ENCODE measurements around the gene FAM174B. TPM values are rescaled to one million over a fixed set of nuclear protein-coding genes. Genes with fewer than 3 reads are reported as not detected.

FAM174B gene
- total RNA-seq, 2 donors from 2014 or later, result 25.2 to 25.7 TPM

DNA sequence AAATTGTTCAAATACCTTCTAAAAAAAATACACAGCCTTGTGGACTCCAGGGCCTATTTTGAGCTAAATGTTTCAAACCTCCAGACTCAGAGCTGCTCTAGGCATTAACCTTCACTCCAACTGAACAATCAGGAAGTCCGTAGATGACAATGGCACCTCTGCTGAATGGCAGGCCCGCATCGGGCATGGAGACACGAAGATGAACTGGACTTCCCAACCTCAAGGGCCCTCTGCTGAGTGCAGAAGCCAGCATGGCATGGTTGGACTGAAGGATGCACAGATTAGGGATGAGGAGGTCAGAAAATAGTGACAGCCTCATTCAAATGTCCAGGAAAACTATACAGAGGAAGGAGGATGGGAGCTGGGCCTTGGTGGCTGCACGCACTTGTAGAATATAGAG is 2.2 kb downstream of the FAM174B start:
- H3K9ac ChIP-seq (ENCODE audit: low read depth in 2 of 2, low read length in 2 of 2), result no peak overlapping the region
- H3K9me3 ChIP-seq, result no peaks in the 10 kb centered on the region
- no peak overlapping the region for H3K27ac ChIP-seq
- no peaks in the 10 kb centered on the region for H3K4me1 ChIP-seq
- TF ChIP-seq, protein P1, sequence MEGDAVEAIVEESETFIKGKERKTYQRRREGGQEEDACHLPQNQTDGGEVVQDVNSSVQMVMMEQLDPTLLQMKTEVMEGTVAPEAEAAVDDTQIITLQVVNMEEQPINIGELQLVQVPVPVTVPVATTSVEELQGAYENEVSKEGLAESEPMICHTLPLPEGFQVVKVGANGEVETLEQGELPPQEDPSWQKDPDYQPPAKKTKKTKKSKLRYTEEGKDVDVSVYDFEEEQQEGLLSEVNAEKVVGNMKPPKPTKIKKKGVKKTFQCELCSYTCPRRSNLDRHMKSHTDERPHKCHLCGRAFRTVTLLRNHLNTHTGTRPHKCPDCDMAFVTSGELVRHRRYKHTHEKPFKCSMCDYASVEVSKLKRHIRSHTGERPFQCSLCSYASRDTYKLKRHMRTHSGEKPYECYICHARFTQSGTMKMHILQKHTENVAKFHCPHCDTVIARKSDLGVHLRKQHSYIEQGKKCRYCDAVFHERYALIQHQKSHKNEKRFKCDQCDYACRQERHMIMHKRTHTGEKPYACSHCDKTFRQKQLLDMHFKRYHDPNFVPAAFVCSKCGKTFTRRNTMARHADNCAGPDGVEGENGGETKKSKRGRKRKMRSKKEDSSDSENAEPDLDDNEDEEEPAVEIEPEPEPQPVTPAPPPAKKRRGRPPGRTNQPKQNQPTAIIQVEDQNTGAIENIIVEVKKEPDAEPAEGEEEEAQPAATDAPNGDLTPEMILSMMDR (IDR thresholded peaks at IDR 0.05), result no peak
- intact Hi-C loops (cut with DNase I), result no loop called here
- no peaks in the 10 kb centered on the region for H3K27me3 ChIP-seq
- H3K4me3 ChIP-seq, result no peak overlapping the region
- peak; percentile 16 for DNase-seq
- no peaks in the 10 kb centered on the region for H3K36me3 ChIP-seq

DNA sequence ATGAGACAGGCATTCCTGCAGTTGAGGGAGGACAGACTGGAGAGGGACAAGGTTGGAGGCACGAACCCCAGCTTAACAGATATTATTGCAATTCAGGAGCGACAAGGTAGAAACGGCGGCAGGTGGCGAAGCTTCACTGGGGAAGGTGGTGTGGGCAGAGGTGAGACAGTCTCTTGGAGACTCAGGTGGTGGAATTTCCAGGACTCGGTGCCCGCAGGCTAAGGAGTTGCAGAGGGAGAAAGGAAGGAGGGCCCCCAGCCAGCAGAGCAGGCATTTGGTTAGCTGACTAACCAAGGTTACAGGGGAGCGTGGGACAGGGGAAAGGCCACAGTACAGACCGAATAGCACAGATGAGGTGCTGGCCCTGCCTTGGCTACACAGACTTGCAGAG is 3.0 kb downstream of the FAM174B start:
- TF ChIP-seq, protein P1 (IDR thresholded peaks at IDR 0.05), result no peak
- intact Hi-C loops (cut with DNase I), result no loop called here
- Histone ChIP-seq H3K36me3 (no peaks in the 10 kb centered on the region), H3K27me3 (no peaks in the 10 kb centered on the region), H3K27ac (no peak overlapping the region), H3K4me1 (no peaks in the 10 kb centered on the region), H3K9ac (ENCODE audit: low read depth in 2 of 2, low read length in 2 of 2) (no peak overlapping the region), H3K4me3 (no peak overlapping the region), H3K9me3 (no peaks in the 10 kb centered on the region)
- peak; percentile 15 for DNase-seq

DNA sequence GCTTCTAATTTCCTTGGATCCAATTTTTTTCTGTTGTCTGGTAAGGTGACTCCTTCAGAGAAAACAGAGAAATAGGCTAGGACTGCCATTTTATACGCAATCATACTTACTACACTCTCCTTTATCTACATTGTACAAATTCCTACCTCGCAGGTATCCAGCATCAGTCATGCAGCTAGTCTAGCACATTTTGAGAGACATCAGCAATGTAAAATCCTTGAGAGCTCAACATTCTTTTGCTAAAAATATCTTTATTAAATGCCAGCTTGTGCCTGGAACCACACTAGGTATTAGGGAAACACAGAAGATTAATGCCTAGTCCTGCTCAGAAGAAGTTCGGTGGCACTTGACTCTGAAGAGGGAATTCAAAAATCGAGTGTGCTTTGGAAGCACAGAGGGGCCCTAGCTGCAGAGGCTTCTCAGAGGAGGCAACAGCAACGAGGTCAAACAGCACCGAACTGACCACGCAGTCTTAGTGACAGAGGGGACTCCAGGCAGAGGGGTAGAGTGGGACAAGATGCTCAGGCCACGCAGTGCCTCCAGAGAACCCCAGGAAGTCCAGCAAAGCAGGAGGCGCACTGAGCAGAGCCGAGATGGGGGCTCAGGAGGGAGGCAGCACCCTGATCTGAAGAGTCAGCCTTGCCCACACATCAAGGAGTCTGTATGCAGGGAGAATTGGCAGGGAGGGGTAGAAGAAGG is 3.5 kb downstream of the FAM174B start:
- H3K27me3 ChIP-seq, result no peaks in the 10 kb centered on the region
- H3K36me3 ChIP-seq, result no peaks in the 10 kb centered on the region
- no peaks in the 10 kb centered on the region for H3K4me1 ChIP-seq
- DNase-seq, result no peak
- no peaks in the 10 kb centered on the region for H3K9me3 ChIP-seq
- intact Hi-C loops (cut with DNase I), result no loop called here
- TF ChIP-seq, protein P1 (IDR thresholded peaks at IDR 0.05), result no peak
- no peak overlapping the region for H3K27ac ChIP-seq
- no peak overlapping the region for H3K9ac ChIP-seq (ENCODE audit: low read depth in 2 of 2, low read length in 2 of 2)
- H3K4me3 ChIP-seq, result no peak overlapping the region

DNA sequence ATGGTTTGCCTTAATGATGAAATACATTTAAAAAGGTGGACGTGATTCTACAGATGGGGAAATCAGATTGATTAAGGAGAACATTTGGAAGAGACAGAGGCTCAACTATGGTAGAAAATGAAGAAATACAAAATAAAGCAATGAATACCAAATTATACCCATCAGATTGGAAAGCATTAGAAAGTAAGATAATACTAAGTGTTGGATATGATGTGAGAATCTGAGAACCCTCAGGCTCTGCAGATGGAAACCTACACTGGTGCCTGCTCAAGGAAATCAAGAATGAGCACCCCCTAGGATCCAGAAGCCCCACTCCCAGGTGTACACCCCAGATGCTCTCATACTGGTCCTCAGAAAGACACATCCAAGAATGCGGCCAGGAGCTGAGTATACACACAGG is 4.6 kb downstream of the FAM174B start:
- intact Hi-C loops (cut with DNase I), result no loop called here
- no peaks in the 10 kb centered on the region for H3K36me3 ChIP-seq
- TF ChIP-seq, protein P1 (IDR thresholded peaks at IDR 0.05), result no peak
- no peak overlapping the region for H3K4me3 ChIP-seq
- DNase-seq, result no peak
- no peaks in the 10 kb centered on the region for H3K9me3 ChIP-seq
- H3K27me3 ChIP-seq, result no peaks in the 10 kb centered on the region
- no peak overlapping the region for H3K9ac ChIP-seq (ENCODE audit: low read depth in 2 of 2, low read length in 2 of 2)
- H3K4me1 ChIP-seq, result no peaks in the 10 kb centered on the region
- no peak overlapping the region for H3K27ac ChIP-seq

DNA sequence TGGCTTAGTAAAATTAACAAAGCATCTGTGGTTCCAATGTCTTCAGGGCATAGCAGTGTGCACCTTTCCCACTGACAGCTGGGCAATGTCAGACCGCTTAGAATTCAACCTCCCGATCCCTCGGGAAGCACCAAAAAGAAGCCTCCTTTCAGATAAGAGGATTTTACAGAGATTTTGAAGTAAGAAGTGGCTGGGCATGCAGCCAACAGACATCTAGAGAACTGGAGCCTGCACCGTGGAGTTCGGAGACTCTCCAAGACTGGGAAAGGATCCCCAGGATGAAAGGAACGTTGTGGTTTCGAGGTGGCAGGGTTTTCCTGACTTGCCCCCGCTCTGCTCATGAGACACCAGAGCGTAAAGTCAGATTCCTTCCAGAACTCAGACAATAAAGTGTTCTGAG is 5.3 kb downstream of the FAM174B start:
- no peak overlapping the region for H3K27ac ChIP-seq
- H3K36me3 ChIP-seq, result no peaks in the 10 kb centered on the region
- no peaks in the 10 kb centered on the region for H3K27me3 ChIP-seq
- H3K4me1 ChIP-seq, result no peaks in the 10 kb centered on the region
- no peak for DNase-seq
- intact Hi-C loops (cut with DNase I), result no loop called here
- H3K9ac ChIP-seq (ENCODE audit: low read depth in 2 of 2, low read length in 2 of 2), result no peak overlapping the region
- TF ChIP-seq, protein P1 (IDR thresholded peaks at IDR 0.05), result no peak
- no peak overlapping the region for H3K4me3 ChIP-seq
- no peaks in the 10 kb centered on the region for H3K9me3 ChIP-seq
